Fibroblast of villous mesenchyme (primary cell): ENCODE measurements around the gene AGAP3. TPM values are rescaled to one million over a fixed set of nuclear protein-coding genes. Genes with fewer than 3 reads are reported as not detected.

ENCODE experiments used
- DNase-seq: peaks from one replicate; pipeline ENCODE4 v3.0.0-alpha.2; 2010; ENCODE audit warnings: low read depth
- H3K4me3 ChIP-seq: 2 replicates; pipeline ENCODE4 v1.5.1; 2011; ENCODE audit warnings: low read depth, mild to moderate bottlenecking, low read length
- total RNA-seq: library from RNA; depleted of rRNA; stranded (reverse); fragments of >200 nt; gene quantifications from 2 replicates; pipeline ENCODE4 v1.2.3, GENCODE V29; 2012
- TF ChIP-seq, protein P1 (sequence below): IDR thresholded peaks from 2 replicates; pipeline ENCODE4 v1.5.1; 2012; ENCODE audit warnings: low read depth, mild to moderate bottlenecking, low read length; ENCODE audit not compliant: insufficient read depth

AGAP3 gene
- total RNA-seq, 1 donor: 59.2 TPM

DNA sequence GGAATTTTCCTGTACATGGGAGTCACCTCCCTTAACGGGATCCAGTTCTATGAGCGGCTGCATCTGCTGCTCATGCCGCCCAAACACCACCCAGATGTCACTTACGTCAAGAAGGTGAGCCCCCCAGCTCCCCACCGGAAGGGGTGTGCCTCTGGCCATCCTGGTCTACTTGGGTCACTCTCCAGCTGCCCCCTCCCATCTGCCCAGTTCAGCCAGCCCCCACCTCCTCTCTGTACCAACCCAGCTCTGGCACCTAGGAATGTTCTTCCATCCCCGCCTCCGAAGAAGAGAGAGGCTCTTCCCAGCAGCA, 10.7 kb upstream of the AGAP3 start:
- no peak for DNase-seq
- H3K4me3 ChIP-seq: no peak overlapping the region
- TF ChIP-seq, protein P1, sequence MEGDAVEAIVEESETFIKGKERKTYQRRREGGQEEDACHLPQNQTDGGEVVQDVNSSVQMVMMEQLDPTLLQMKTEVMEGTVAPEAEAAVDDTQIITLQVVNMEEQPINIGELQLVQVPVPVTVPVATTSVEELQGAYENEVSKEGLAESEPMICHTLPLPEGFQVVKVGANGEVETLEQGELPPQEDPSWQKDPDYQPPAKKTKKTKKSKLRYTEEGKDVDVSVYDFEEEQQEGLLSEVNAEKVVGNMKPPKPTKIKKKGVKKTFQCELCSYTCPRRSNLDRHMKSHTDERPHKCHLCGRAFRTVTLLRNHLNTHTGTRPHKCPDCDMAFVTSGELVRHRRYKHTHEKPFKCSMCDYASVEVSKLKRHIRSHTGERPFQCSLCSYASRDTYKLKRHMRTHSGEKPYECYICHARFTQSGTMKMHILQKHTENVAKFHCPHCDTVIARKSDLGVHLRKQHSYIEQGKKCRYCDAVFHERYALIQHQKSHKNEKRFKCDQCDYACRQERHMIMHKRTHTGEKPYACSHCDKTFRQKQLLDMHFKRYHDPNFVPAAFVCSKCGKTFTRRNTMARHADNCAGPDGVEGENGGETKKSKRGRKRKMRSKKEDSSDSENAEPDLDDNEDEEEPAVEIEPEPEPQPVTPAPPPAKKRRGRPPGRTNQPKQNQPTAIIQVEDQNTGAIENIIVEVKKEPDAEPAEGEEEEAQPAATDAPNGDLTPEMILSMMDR: no peak

- no peak overlapping the region for H3K4me3 ChIP-seq
- TF ChIP-seq, protein P1: no peak
- DNase-seq: no peak
Measured at GRCh38 chr7:151075978-151076426, 10.3 kb upstream of the AGAP3 start.

DNA sequence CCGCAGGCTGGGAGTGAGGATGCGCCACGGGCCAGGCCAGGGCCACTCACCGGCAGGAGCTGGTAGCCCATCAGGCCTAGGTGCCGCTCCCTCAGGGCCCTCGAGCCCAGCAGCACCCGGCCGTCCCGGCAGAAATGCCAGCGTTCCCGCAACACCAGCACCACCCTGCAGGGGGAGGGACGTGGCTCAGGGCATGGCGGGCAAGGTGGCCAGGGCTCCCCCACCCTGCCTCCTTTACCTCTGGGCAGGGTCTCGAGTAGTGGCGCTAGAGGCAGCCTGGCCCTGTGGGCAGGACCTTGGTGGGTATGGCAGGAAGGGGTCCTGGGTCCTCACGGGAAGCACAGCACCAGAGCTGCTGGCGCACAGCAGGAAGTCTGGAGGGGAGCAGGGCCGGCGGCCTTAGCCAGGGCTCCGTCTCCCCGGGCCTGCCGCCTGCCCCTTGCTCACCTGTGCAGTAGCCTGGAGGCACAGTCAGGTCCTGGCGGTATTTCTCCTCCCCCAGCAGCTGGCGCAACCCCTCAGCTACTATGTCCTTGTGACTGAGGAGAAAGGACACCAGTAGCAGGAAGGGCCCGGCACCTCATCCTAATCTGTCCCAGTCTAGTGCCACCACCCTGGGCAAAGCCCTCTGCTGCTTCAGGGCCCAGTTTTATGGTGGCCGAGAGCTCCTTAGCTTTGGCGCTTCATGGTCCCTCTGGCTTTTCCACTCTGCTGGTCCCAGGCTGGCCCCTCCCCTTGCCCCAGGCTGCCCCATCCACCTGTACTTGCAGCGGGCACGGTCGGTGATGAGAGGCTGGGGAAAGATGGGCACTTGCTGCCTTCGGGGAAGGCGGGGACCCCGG, 9.2 kb upstream of the AGAP3 start:
- no peak for DNase-seq
- TF ChIP-seq, protein P1: peak; percentile 43
- H3K4me3 ChIP-seq: no peak overlapping the region

GRCh38 chr7:151077705-151078232, 8.5 kb upstream of the AGAP3 start:
- TF ChIP-seq, protein P1: no peak
- no peak overlapping the region for H3K4me3 ChIP-seq
- no peak for DNase-seq

- no peak overlapping the region for H3K4me3 ChIP-seq
- TF ChIP-seq, protein P1: no peak
- DNase-seq: peak; percentile 68
Measured at GRCh38 chr7:151078233-151079040, 7.8 kb upstream of the AGAP3 start.

- peak overlapping the region; percentile 88 for H3K4me3 ChIP-seq
- TF ChIP-seq, protein P1: no peak
- no peak for DNase-seq
Measured at GRCh38 chr7:151079199-151079910, 6.9 kb upstream of the AGAP3 start.
